ENCODE results near the gene DSCAM. TPM values are rescaled to one million over a fixed set of nuclear protein-coding genes. Genes with fewer than 3 reads are reported as not detected.

DSCAM gene
- total RNA-seq, 2 experiments from 2014 or later, result not detected

- ATAC-seq (no peak), DNase-seq (no peak)
- no peaks in the 10 kb centered on the region for H3K4me1 Mint-ChIP-seq (ENCODE audit: low read depth)
- no peaks in the 10 kb centered on the region for H3K27me3 Mint-ChIP-seq
- intact Hi-C loops (cut with micrococcal nuclease), result no loop called here
- H3K9me3 Mint-ChIP-seq, result no peaks in the 10 kb centered on the region
- ChIA-PET POLR2A (no interaction called here), CTCF (no interaction called here)
- no peak overlapping the region for H3K4me3 Mint-ChIP-seq
- H3K36me3 Mint-ChIP-seq (ENCODE audit: low read depth), result no peaks in the 10 kb centered on the region
- TF ChIP-seq CTCF (IDR thresholded peaks at IDR 0.05), result no peak
- H3K27ac Mint-ChIP-seq, result no peak overlapping the region
These were observed 58.3 kb downstream of the DSCAM start for GRCh38 chr21:40788635-40789034.

- no peak for ATAC-seq
- H3K4me3 Mint-ChIP-seq, result no peak overlapping the region
These were observed 63.6 kb downstream of the DSCAM start for GRCh38 chr21:40783404-40783803.

GRCh38 chr21:40770435-40771055, 76.4 kb downstream of the DSCAM start:
- Mint-ChIP-seq H3K27me3 (no peaks in the 10 kb centered on the region), H3K4me3 (no peak overlapping the region), H3K4me1 (ENCODE audit: low read depth) (no peaks in the 10 kb centered on the region), H3K27ac (no peak overlapping the region), H3K9me3 (no peaks in the 10 kb centered on the region), H3K36me3 (ENCODE audit: low read depth) (no peaks in the 10 kb centered on the region)
- intact Hi-C loops (cut with micrococcal nuclease), result no loop called here
- ATAC-seq (no peak), DNase-seq (no peak)
- POLR2A ChIA-PET, result no interaction called here
- CTCF ChIA-PET, result no interaction called here
- TF ChIP-seq CTCF (IDR thresholded peaks at IDR 0.05), result no peak

More at GRCh38 chr21:40783404-40783803, 63.6 kb downstream of the DSCAM start:
- intact Hi-C loops (cut with micrococcal nuclease), result no loop called here
- peaks cover 2% of the 10 kb centered on the region for H3K9me3 Mint-ChIP-seq
- H3K27ac Mint-ChIP-seq, result no peak overlapping the region
- H3K36me3 Mint-ChIP-seq (ENCODE audit: low read depth), result no peaks in the 10 kb centered on the region
- CTCF ChIA-PET, result no interaction called here
- TF ChIP-seq CTCF (IDR thresholded peaks at IDR 0.05), result no peak
- POLR2A ChIA-PET, result no interaction called here
- no peaks in the 10 kb centered on the region for H3K4me1 Mint-ChIP-seq (ENCODE audit: low read depth)
- no peak for DNase-seq
- no peaks in the 10 kb centered on the region for H3K27me3 Mint-ChIP-seq

- POLR2A ChIA-PET, result no interaction called here
- Mint-ChIP-seq H3K36me3 (ENCODE audit: low read depth) (no peaks in the 10 kb centered on the region), H3K9me3 (no peaks in the 10 kb centered on the region), H3K4me3 (no peak overlapping the region), H3K4me1 (ENCODE audit: low read depth) (no peaks in the 10 kb centered on the region), H3K27ac (no peak overlapping the region), H3K27me3 (no peaks in the 10 kb centered on the region)
- CTCF ChIA-PET, result no interaction called here
- TF ChIP-seq CTCF (IDR thresholded peaks at IDR 0.05), result no peak
- DNase-seq (no peak), ATAC-seq (no peak)
- intact Hi-C loops (cut with micrococcal nuclease), result no loop called here
These were observed 77.7 kb downstream of the DSCAM start for GRCh38 chr21:40769231-40769630.

- CTCF ChIA-PET, result no interaction called here
- intact Hi-C loops (cut with micrococcal nuclease), result no loop called here
- H3K4me1 Mint-ChIP-seq (ENCODE audit: low read depth), result no peaks in the 10 kb centered on the region
These were observed 78.9 kb downstream of the DSCAM start for GRCh38 chr21:40768056-40768455.

More at GRCh38 chr21:40768056-40768455, 78.9 kb downstream of the DSCAM start:
- Mint-ChIP-seq H3K36me3 (ENCODE audit: low read depth) (no peaks in the 10 kb centered on the region), H3K27ac (no peak overlapping the region), H3K27me3 (no peaks in the 10 kb centered on the region), H3K4me3 (no peak overlapping the region), H3K9me3 (no peaks in the 10 kb centered on the region)
- ATAC-seq, result no peak
- DNase-seq, result no peak
- POLR2A ChIA-PET, result interaction anchor here (0.6 kb wide), 1 partner anchor 900 kb away, joined by 3 read pairs; no protein-coding TSS in a partner anchor
- no peak for TF ChIP-seq CTCF (IDR thresholded peaks at IDR 0.05)

Measured in activated CD8-positive, alpha-beta T cell treated with anti-CD3 and anti-CD28 coated beads for 36 hours (primary cell).